Keratinocyte (primary cell): ENCODE results near the gene LRRIQ1.

ENCODE experiments used
- CTCF ChIP-seq, 3 experiments: IDR thresholded peaks in 1 of 3; conservative IDR thresholded peaks in 1 of 3; optimal IDR thresholded peaks in 1 of 3; 2 replicates in 2 of 3; 3 replicates in 1 of 3; pipeline versions ENCODE3 to v1.5.1; 2011; ENCODE audit warnings: low read length in 3 of 3, mild to moderate bottlenecking in 3 of 3, moderate library complexity in 2 of 3, control low read depth in 1 of 3, inconsistent platforms in 1 of 3; ENCODE audit not compliant: insufficient read depth in 2 of 3; ENCODE audit errors: extremely low read depth in 1 of 3
- EZH2 ChIP-seq: IDR thresholded peaks from one replicate; pipeline ENCODE4 v1.6.1; 2012; ENCODE audit warnings: inconsistent platforms, mild to moderate bottlenecking, low read length, moderate library complexity

GRCh38 chr12:85206543-85206942, 170.4 kb downstream of the LRRIQ1 start:
- TF ChIP-seq CTCF (optimal IDR thresholded peaks at IDR 0.05 in 1 of 3, IDR thresholded peaks at IDR 0.05 in 1 of 3, conservative IDR thresholded peaks at IDR 0.05 in 1 of 3; ENCODE audit: extremely low read depth in 1 of 3, insufficient read depth in 2 of 3, low read length in 3 of 3): no peak
- TF ChIP-seq EZH2: no peak
